Karpas-422 (cell line): Measurements from ENCODE around the gene GATA5. TPM values are rescaled to one million over a fixed set of nuclear protein-coding genes. Genes with fewer than 3 reads are reported as not detected.

Source experiments
- DNase-seq: peaks from one replicate; pipeline ENCODE4 v3.0.0-alpha.2; 2015
- H2AFZ ChIP-seq: fragments of 200-600 bp; sonication (generic); 2 replicates; pipeline ENCODE4 v1.6.1; 2014; ENCODE audit warnings: antibody characterized with exemption, low read length, mixed read lengths
- H3K27ac ChIP-seq: fragments of 200-600 bp; sonication (generic); 2 replicates; pipeline ENCODE4 v1.5.1; 2014; ENCODE audit warnings: mild to moderate bottlenecking, low read length, moderate library complexity
- H3K27me3 ChIP-seq: fragments of 200-600 bp; sonication (generic); 2 replicates; pipeline ENCODE4 v1.6.1; 2014; ENCODE audit warnings: low read length, mixed read lengths
- H3K36me3 ChIP-seq: fragments of 200-600 bp; sonication (generic); 2 replicates; pipeline ENCODE4 v1.6.1; 2014; ENCODE audit warnings: low read length, mixed read lengths; ENCODE audit not compliant: insufficient read depth
- H3K4me1 ChIP-seq: fragments of 200-600 bp; sonication (generic); 2 replicates; pipeline ENCODE4 v1.6.1; 2014; ENCODE audit warnings: mild to moderate bottlenecking, low read length, mixed read lengths
- H3K4me2 ChIP-seq: fragments of 200-600 bp; sonication (generic); 2 replicates; pipeline ENCODE4 v1.6.1; 2014; ENCODE audit warnings: low read length, low read depth, mild to moderate bottlenecking; ENCODE audit not compliant: poor library complexity, severe bottlenecking
- H3K4me3 ChIP-seq: fragments of 200-600 bp; sonication (generic); 2 replicates; pipeline ENCODE4 v1.5.1; 2014; ENCODE audit warnings: mild to moderate bottlenecking, antibody characterized with exemption, low read length, mixed read lengths
- H3K79me2 ChIP-seq: fragments of 200-600 bp; sonication (generic); 2 replicates; pipeline ENCODE4 v1.6.1; 2014; ENCODE audit warnings: mild to moderate bottlenecking, low read length, mixed read lengths
- H3K9ac ChIP-seq: fragments of 200-600 bp; sonication (generic); 2 replicates; pipeline ENCODE4 v1.6.0; 2014; ENCODE audit warnings: low read length
- H3K9me2 ChIP-seq: fragments of 200-600 bp; sonication (generic), shearing (Covaris generic); replicated peaks from 2 replicates; pipeline ENCODE4 v1.6.0; 2014; ENCODE audit warnings: mild to moderate bottlenecking, low read length, moderate library complexity; ENCODE audit not compliant: insufficient read depth
- H3K9me3 ChIP-seq: fragments of 300-700, 200-600 bp; sonication (generic); 2 replicates; pipeline ENCODE4 v1.6.1; 2014; ENCODE audit warnings: low read length, mixed read lengths
- H4K20me1 ChIP-seq: fragments of 200-600 bp; sonication (generic); 2 replicates; pipeline ENCODE4 v1.6.1; 2014; ENCODE audit warnings: mild to moderate bottlenecking, antibody characterized with exemption, low read length, low read depth; ENCODE audit not compliant: insufficient read depth
- total RNA-seq: library from RNA; depleted of rRNA; stranded (reverse); fragments of >200 nt; shearing (Covaris generic); gene quantifications from 2 replicates; pipeline ENCODE4 v1.2.3, GENCODE V29; 2014; ENCODE audit warnings: low replicate concordance

GATA5 gene
- total RNA-seq, 1 experiment from 2014 or later = not detected

DNA sequence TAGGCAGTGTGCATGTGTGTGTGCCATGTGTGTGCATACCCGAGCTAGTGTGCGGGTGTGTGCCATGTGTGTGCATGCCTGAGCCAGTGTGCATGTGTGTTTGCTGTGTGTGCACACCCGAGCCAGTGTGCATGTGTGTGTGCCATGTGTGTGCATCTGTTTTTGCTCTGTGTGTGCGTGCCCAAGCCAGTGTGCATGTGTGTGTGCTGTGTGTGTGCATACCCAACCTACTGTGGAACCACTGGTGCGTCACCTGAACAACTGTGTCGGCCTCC is 54.1 kb downstream of the GATA5 start:
- Histone ChIP-seq H3K4me2 (no peak overlapping the region), H3K4me3 (no peak overlapping the region), H3K27ac (no peak overlapping the region), H3K79me2 (no peaks in the 10 kb centered on the region), H3K9ac (no peak overlapping the region), H3K9me2 (no peaks in the 10 kb centered on the region), H3K36me3 (no peaks in the 10 kb centered on the region), H4K20me1 (no peaks in the 10 kb centered on the region), H2AFZ (no peak overlapping the region), H3K27me3 (no peaks in the 10 kb centered on the region), H3K4me1 (no peaks in the 10 kb centered on the region), H3K9me3 (no peaks in the 10 kb centered on the region)
- no peak for DNase-seq

DNA sequence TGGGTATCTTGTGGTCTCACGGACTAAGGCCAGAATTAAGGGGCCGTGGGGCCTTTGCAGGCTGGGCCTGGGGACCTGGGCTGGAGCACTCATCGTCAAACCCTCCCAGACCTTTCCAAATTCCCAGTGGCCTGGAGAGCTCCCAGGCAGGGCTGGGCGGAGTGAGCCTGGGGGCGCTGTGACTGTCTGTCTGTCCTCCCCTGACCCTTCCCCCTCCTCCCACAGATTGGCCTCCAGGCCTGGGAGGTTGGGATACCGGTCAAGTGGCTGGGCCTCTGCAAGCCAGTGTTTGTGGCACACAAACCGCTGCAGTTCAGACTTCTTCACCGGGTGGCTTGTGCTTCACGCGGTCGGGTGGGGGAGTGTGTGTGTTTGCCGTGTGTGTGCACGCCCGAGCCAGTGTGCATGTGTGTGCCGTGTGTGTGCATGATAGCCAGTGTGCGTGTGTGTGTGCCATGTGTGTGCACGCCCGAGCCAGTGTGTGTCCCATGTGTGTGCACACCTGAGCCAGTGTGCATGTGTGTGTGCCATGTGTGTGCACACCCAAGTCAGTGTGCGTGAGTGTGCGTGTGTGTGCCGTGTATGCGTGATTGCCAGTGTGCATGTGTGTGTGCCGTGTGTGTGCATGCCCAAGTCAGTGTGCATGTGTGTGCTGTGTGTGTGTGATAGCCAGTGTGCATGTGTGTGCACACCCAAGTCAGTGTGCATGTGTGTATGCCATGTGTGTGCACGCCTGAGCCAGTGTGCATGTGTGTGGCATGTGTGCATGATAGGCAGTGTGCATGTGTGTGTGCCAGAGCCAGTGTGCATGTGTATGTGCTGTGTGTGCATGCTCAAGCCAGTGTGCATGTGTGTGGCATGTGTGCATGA is 54.7 kb downstream of the GATA5 start:
- Histone ChIP-seq H3K4me2 (no peak overlapping the region), H3K79me2 (no peaks in the 10 kb centered on the region), H3K36me3 (no peaks in the 10 kb centered on the region), H4K20me1 (no peaks in the 10 kb centered on the region), H3K27ac (no peak overlapping the region), H3K4me3 (no peak overlapping the region), H3K9me3 (no peaks in the 10 kb centered on the region), H3K9me2 (no peaks in the 10 kb centered on the region), H3K4me1 (no peaks in the 10 kb centered on the region), H3K27me3 (no peaks in the 10 kb centered on the region), H3K9ac (no peak overlapping the region), H2AFZ (no peak overlapping the region)
- DNase-seq = no peak

DNA sequence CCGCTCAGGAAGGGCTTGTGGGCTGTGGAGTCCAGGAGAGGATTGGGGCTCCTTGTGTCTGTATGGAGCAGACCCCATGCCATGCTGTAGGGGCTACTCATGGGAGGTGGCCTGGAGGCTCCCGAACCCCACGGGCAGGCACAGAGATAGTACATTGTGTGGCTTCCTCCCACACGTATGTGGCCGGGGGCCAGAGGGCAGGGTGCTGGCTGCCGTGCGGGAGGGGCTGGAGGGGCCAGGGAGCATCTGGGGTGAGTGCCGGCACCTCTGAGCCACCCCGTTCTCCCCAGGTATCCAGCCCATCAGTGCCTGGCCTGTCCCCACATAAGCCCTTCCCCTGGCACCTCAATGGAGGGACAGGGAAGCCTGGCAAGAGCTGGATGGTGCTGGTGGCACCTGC is 56.0 kb downstream of the GATA5 start:
- Histone ChIP-seq H3K36me3 (no peaks in the 10 kb centered on the region), H3K79me2 (no peaks in the 10 kb centered on the region), H3K4me2 (no peak overlapping the region), H3K4me3 (no peak overlapping the region), H3K27ac (no peak overlapping the region), H3K4me1 (no peaks in the 10 kb centered on the region), H3K9ac (no peak overlapping the region), H3K9me2 (no peaks in the 10 kb centered on the region), H2AFZ (no peak overlapping the region), H4K20me1 (no peaks in the 10 kb centered on the region), H3K9me3 (no peaks in the 10 kb centered on the region), H3K27me3 (no peaks in the 10 kb centered on the region)
- no peak for DNase-seq

DNA sequence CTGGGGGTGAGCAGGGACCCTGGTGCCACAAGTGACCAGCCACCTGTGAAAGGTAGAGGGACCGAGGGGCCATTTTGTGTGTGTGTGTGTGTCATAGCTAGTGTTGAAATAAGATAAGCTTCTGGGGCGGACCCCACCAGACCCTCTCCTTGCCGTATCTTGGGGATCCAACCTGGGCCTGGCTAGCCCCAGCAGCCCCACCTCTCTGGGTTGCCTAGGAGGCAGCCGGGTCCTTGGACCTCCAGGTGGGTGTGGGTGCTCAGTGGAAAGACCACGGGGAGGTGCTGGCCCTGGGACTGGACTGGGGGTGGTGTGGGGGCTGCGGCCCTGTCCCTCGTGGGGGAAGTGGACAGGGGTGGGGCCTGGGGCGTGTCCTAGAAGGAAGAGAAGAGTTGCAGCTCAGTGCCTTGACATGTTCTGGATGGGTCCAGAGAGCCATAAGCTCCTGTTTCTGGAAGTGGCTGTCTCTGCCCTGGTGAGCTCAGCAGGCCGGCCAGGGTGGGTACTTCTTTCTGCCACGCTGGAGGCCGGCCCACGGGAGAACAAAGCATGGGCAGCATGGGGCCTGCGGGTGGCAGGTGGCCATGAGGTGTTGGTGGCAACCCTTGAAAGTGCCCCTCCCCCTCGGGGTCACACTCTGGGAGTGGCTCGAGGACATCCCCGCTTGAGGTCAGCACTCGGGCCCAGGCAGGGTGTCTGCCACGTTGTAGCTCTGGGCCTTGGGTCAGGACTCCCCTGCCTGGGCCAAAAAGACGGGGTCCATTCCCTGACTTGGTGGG is 56.9 kb downstream of the GATA5 start:
- no peaks in the 10 kb centered on the region for H3K9me2 ChIP-seq
- no peaks in the 10 kb centered on the region for H3K27me3 ChIP-seq
- no peak overlapping the region for H3K4me2 ChIP-seq
- H3K9ac ChIP-seq = no peak overlapping the region
- no peaks in the 10 kb centered on the region for H3K36me3 ChIP-seq
- H3K4me3 ChIP-seq = no peak overlapping the region
- no peak overlapping the region for H3K27ac ChIP-seq
- no peaks in the 10 kb centered on the region for H4K20me1 ChIP-seq
- H3K79me2 ChIP-seq = no peaks in the 10 kb centered on the region
- no peak for DNase-seq
- no peak overlapping the region for H2AFZ ChIP-seq
- no peaks in the 10 kb centered on the region for H3K4me1 ChIP-seq
- no peaks in the 10 kb centered on the region for H3K9me3 ChIP-seq

DNA sequence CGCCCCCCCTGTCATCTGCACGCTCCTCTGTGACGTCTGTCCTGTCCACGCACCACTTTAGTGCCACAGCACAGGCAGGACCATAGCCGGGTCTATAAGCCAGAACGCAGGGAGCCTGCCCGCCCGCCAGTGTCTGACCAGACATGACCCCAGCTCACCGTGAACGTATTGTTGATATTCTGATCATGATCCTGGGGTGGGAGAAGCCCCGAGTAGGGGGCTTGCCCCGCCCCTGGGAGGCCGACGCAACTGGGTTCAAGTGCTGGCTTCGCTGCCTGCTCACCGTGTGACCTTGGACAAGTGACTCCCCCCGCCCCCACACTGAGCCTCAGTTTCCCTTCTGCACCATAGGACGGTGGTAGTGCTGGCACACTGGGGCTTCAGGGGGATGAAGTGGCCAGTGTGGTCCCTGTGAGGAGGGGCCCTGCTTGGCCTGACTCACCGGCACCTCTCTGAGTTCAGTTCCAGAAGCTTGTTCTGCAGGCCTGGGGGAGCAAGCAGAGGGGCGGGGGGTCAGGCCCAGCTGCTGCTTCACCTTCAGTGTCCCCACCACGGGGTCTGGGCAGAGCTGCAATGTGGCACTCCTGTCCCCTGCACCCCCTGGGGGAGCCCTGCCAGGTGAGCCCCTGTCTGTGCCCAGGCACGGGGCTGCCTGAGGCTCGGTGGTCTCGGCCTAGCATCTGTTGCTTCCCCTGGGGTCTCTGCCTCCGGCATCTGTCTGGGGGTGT is 57.6 kb downstream of the GATA5 start:
- H3K4me3 ChIP-seq = no peak overlapping the region
- no peak overlapping the region for H2AFZ ChIP-seq
- H3K4me1 ChIP-seq = no peaks in the 10 kb centered on the region
- no peaks in the 10 kb centered on the region for H3K36me3 ChIP-seq
- no peak for DNase-seq
- H3K27ac ChIP-seq = no peak overlapping the region
- no peak overlapping the region for H3K9ac ChIP-seq
- H3K9me2 ChIP-seq = no peaks in the 10 kb centered on the region
- no peaks in the 10 kb centered on the region for H3K9me3 ChIP-seq
- H3K79me2 ChIP-seq = no peaks in the 10 kb centered on the region
- H3K27me3 ChIP-seq = no peaks in the 10 kb centered on the region
- H4K20me1 ChIP-seq = no peaks in the 10 kb centered on the region
- no peak overlapping the region for H3K4me2 ChIP-seq

DNA sequence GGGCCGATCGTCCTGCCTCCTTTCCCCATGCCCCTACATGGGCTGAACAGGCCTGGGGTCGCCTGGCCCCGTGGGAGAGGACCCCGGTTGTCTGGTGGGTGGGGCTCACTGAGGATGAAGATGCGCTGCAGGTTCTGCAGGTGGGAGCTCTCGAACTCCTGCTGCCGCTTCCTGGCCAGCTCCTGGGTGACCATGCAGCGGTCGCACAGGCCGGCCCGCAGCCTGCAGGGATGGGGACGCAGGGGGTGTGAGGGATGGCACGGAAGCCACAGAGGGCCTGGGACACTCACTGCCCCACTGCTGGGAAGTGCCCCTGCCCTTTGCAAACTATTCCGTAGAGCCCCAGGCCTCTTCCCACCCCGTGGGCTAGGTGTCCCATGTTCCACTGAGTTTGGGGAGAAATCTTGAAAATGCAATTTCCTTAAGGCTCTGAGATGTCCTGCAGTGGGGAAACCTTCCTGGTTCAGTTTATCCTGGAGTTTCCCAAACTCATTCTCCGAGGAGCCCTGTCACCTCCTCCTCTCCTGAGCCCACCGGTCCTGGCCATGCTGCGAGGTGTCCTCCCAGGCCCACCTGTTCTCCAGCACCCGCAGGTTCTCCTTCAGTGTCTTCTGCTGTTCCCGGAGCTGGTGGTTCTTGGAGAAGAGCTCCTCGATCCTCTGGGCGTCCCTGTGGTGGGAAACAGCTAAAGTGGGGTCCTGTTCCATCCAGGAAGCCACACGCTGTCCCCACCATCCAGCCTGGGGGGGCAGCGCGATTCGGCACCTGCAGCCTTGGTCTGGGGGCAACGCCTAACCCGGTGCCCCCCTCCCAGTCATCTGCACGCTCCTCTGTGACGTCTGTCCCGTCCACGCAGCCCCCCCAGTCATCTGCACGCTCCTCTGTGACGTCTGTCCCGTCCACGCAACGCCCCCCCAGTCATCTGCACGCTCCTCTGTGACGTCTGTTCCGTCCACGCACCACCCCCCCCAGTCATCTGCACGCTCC is 58.9 kb downstream of the GATA5 start:
- Histone ChIP-seq H3K9ac (no peak overlapping the region), H3K4me2 (no peak overlapping the region), H3K9me3 (no peaks in the 10 kb centered on the region), H3K4me1 (no peaks in the 10 kb centered on the region), H4K20me1 (no peaks in the 10 kb centered on the region), H2AFZ (no peak overlapping the region), H3K9me2 (no peaks in the 10 kb centered on the region), H3K36me3 (no peaks in the 10 kb centered on the region), H3K27ac (no peak overlapping the region), H3K79me2 (no peaks in the 10 kb centered on the region), H3K4me3 (no peak overlapping the region), H3K27me3 (no peaks in the 10 kb centered on the region)
- DNase-seq = no peak

DNA sequence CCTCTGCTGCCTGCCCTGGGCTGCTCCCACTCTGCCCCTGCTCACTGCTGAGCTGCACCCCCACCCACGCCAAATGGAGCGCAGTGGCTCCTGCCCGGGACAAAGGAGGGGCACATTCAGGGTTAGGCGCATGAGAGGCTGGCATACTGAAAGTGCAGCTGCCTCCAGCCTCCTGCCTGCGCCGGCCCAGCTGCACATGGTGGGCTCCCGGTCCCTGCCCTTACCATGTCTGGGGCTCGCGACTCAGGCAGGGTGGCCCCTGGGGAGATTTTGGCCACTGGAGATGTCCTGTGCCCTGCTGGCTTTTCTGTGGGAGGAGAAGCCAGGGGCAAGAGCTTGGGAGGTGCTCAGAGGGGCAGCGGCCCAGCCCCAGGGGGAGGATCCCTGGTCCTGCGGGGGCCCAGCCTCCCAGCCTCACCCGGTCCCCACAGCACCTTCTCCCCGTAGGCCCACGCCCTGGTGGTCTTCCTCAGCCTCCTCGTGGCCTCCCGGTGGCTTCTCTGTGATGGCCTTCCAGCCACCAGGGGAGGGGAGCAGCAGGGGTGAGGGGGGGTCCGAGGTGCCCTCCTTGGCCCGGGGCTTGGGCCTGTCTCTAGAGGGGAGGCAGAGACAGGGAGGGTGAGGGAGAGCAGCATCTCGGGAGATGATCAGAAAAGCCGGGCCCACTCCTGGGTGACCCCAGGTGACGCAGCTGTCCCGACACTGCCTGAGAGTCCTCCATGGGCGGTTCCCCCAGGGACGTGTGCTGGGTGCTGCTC is 60.3 kb downstream of the GATA5 start:
- H3K27ac ChIP-seq = no peak overlapping the region
- no peaks in the 10 kb centered on the region for H3K27me3 ChIP-seq
- no peaks in the 10 kb centered on the region for H3K9me2 ChIP-seq
- no peak overlapping the region for H3K4me3 ChIP-seq
- H3K79me2 ChIP-seq = no peaks in the 10 kb centered on the region
- 0 out of 2 replicates have a peak, but pooled peaks cover under 1% of the 10 kb centered on the region for H4K20me1 ChIP-seq
- H3K9me3 ChIP-seq = no peaks in the 10 kb centered on the region
- no peak overlapping the region for H2AFZ ChIP-seq
- no peak overlapping the region for H3K9ac ChIP-seq
- no peak overlapping the region for H3K4me2 ChIP-seq
- no peaks in the 10 kb centered on the region; the same call in 1 of the 2 replicates for H3K4me1 ChIP-seq
- no peak for DNase-seq
- H3K36me3 ChIP-seq = no peaks in the 10 kb centered on the region
